Measurements from ENCODE around the gene FAM20C. TPM values are rescaled to one million over a fixed set of nuclear protein-coding genes. Genes with fewer than 3 reads are reported as not detected.

The FAM20C gene
- total RNA-seq, 1 donor from 2014 or later = 0.11 TPM

GRCh38 chr7:151346-152050 is 40.9 kb upstream of the FAM20C start:
- intact Hi-C loops (cut with micrococcal nuclease) = no loop called here
- no peak for ATAC-seq (ENCODE audit: low read depth)
- no peak for DNase-seq
- no peak overlapping the region for H3K4me3 Mint-ChIP-seq
- no peaks in the 10 kb centered on the region for H3K27me3 Mint-ChIP-seq
- CTCF ChIA-PET = no interaction called here
- H3K4me1 Mint-ChIP-seq = peaks cover 18% of the 10 kb centered on the region
- H3K27ac Mint-ChIP-seq = no peak overlapping the region
- H3K9me3 Mint-ChIP-seq = no peaks in the 10 kb centered on the region
- POLR2A ChIA-PET = no interaction called here
- H3K36me3 Mint-ChIP-seq (ENCODE audit: low read depth) = peaks cover 13% of the 10 kb centered on the region
- no peak for TF ChIP-seq CTCF (IDR thresholded peaks at IDR 0.05)

- no peaks in the 10 kb centered on the region for H3K27me3 Mint-ChIP-seq
- ChIA-PET POLR2A (no interaction called here), CTCF (no interaction called here)
- no peak overlapping the region for H3K4me3 Mint-ChIP-seq
- intact Hi-C loops (cut with micrococcal nuclease) = no loop called here
- no peaks in the 10 kb centered on the region for H3K9me3 Mint-ChIP-seq
- H3K36me3 Mint-ChIP-seq (ENCODE audit: low read depth) = peaks cover 6% of the 10 kb centered on the region
- no peak overlapping the region for H3K27ac Mint-ChIP-seq
- H3K4me1 Mint-ChIP-seq = peaks cover 18% of the 10 kb centered on the region
- no peak for ATAC-seq (ENCODE audit: low read depth)
- no peak for TF ChIP-seq CTCF (IDR thresholded peaks at IDR 0.05)
- no peak for DNase-seq
Observed at GRCh38 chr7:152702-153391, 39.5 kb upstream of the FAM20C start.

GRCh38 chr7:153604-154003 is 38.8 kb upstream of the FAM20C start:
- peaks cover 6% of the 10 kb centered on the region for H3K36me3 Mint-ChIP-seq (ENCODE audit: low read depth)
- ATAC-seq (ENCODE audit: low read depth) = no peak
- H3K9me3 Mint-ChIP-seq = no peaks in the 10 kb centered on the region
- peaks cover 16% of the 10 kb centered on the region for H3K4me1 Mint-ChIP-seq
- H3K27ac Mint-ChIP-seq = no peak overlapping the region
- no peak overlapping the region for H3K4me3 Mint-ChIP-seq
- ChIA-PET CTCF (no interaction called here), POLR2A (no interaction called here)
- intact Hi-C loops (cut with micrococcal nuclease) = no loop called here
- no peak for DNase-seq
- TF ChIP-seq CTCF (IDR thresholded peaks at IDR 0.05) = no peak
- H3K27me3 Mint-ChIP-seq = no peaks in the 10 kb centered on the region

GRCh38 chr7:154096-154799 is 38.1 kb upstream of the FAM20C start:
- peaks cover 3% of the 10 kb centered on the region for H3K36me3 Mint-ChIP-seq (ENCODE audit: low read depth)
- no peaks in the 10 kb centered on the region for H3K27me3 Mint-ChIP-seq
- intact Hi-C loops (cut with micrococcal nuclease) = no loop called here
- no peaks in the 10 kb centered on the region for H3K9me3 Mint-ChIP-seq
- no peak for TF ChIP-seq CTCF (IDR thresholded peaks at IDR 0.05)
- no peak for ATAC-seq (ENCODE audit: low read depth)
- H3K27ac Mint-ChIP-seq = no peak overlapping the region
- H3K4me1 Mint-ChIP-seq = peaks cover 14% of the 10 kb centered on the region
- H3K4me3 Mint-ChIP-seq = no peak overlapping the region
- DNase-seq = no peak
- ChIA-PET CTCF (no interaction called here), POLR2A (no interaction called here)

GRCh38 chr7:155469-155900 is 36.9 kb upstream of the FAM20C start:
- Mint-ChIP-seq H3K27ac (no peak overlapping the region), H3K36me3 (ENCODE audit: low read depth) (no peaks in the 10 kb centered on the region), H3K27me3 (no peaks in the 10 kb centered on the region), H3K4me1 (peaks cover 3% of the 10 kb centered on the region), H3K9me3 (no peaks in the 10 kb centered on the region), H3K4me3 (no peak overlapping the region)
- CTCF ChIA-PET = no interaction called here
- POLR2A ChIA-PET = no interaction called here
- ATAC-seq (ENCODE audit: low read depth) (no peak), DNase-seq (no peak)
- intact Hi-C loops (cut with micrococcal nuclease) = no loop called here
- TF ChIP-seq CTCF (IDR thresholded peaks at IDR 0.05) = no peak
